HG03342 (cell line): ENCODE data around the gene SLC22A12.
"Not testable (repeated sequence)": the region's sequence is repeated elsewhere in the genome, so short reads cannot be mapped to it uniquely, and the experiment has no call there.

ENCODE experiments used
- ATAC-seq: cut with Tn5 transposase; IDR thresholded peaks from one replicate; pipeline ENCODE4 v1.9.1; 2021; ENCODE audit warnings: mild to moderate bottlenecking, moderate library complexity; ENCODE audit not compliant: unreplicated experiment

SLC22A12 gene

DNA sequence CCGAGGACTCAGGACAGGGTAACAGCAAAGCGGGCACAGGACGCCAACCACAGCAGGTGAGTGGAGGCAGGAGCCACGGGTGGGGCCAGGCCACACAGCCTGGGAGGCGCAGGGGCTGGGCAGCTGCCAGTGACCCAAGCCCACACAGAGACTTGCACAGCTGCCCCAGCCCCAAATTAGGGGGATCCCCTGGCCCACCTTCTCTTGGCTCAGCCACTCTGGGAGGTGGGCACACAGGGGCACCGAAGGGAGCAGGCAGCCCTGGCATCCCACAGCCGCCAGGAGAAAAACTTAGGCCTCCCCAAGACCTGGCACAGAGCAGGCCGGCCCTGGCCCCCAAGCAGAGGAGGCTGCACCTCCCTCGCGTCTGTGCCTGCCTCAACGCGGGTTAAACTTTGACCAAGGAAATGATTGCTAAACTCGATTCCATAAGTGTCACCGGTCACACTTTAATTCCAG lies at the start of gene SLC22A12:
SLC22A12 (plus strand) TSS at position 458 of the 459 bp plus-strand sequence. CDS start 337 bp downstream, outside the sequence.
- ATAC-seq, result no peak

DNA sequence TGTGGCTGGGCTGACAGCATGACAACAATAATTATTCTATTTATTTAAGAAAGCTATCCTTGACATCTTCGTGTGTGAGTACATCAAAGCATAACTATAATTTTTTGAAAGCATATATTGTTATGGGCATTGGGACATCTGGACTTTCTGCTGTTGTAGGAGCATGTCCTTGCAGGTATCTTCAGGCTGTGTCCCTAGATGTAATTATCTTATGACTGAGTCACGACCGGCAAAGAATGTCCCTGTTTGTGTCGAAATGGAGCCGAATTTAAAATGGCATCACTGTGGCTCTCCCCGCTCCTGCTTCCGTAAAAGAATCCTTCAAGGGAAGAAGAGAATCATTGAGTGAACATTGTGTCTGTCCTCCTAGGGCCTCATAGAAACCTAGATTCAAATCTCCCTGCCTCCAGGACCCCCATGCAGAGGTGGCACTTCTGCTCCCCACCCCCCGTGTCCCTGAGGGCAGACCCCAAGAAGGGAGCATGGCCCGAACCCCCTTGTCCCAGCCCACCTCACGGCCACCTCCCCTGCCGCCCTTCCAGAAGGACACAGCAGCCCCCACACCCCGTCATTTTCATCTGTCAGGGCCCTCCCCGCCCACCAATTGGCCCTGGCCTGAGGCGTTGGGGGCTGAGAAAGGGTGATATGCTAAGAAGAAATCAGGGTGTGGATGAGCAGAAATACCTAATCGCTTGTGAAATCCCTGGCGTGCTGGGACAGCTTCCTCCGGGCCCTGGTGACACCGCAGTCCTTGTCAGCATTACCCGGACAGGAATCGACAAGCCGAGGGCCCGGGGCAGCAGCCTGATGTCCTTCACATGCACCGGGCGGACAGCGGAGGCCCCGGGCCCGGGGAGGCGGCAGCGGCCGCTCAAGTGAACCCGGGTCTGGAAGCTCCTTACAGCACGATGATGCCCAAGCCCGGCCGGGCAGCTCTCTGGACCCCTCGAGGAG lies 48.6 kb upstream of the SLC22A12 start:
- ATAC-seq, result no peak

- no peak for ATAC-seq
These were observed 47.2 kb upstream of the SLC22A12 start for GRCh38 chr11:64543818-64544217.

DNA sequence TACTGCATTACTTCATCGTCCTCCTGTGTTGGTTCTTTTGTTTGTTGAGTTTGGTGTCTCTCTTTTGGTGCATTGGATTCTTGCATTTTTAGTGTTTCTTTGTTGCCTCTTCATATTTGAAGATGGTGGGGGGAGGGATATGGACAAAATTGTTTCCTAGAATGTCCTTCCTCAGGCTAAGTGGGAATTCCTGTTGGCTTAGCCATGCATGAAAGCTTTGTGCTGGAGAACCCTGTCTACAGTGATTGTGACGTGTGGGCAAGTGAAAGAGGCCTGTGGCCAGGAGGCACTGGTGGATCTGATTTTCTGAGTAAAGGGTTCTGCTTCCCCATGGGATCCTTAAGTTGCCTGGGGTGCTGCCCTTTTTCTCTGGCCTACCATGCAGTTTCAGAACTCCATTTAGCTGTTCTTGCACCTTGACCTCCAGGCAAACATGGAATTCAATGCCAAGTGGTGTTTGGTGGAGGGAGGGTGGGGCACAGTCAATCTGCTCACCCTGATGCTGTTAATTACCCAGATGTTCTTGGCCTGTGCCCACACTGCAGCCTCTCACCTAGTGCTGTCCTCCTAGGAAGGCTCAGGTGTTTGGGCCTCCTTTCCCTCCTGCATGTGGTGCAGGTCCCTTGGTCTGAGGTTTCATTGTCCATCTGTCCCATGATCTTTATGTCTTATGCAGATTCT lies 46.3 kb upstream of the SLC22A12 start:
- ATAC-seq, result no peak

GRCh38 chr11:64545619-64546018 lies 45.4 kb upstream of the SLC22A12 start:
- ATAC-seq, result no peak

DNA sequence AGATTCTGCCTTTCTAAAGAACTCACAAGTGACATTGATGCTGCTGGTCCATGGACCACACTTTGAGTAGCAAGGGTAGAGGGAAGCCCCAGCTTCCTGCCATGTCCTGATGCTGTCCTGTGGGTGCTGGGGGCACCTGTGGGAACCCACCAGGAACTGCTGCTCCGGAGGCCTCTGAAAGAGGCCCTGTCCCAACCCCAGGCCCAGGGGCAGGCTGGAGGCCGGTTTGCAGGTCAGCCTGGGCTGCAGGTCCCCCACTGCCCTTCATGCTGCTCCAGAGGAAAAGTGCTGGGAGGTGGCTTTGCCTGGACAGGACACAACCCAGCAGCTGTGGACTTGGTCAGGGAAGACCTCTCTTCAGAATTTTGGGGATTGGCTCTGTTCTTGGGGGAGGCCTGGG lies 44.8 kb upstream of the SLC22A12 start:
- no peak for ATAC-seq

- ATAC-seq, result no peak
These were observed 44.4 kb upstream of the SLC22A12 start for GRCh38 chr11:64546600-64546999.

DNA sequence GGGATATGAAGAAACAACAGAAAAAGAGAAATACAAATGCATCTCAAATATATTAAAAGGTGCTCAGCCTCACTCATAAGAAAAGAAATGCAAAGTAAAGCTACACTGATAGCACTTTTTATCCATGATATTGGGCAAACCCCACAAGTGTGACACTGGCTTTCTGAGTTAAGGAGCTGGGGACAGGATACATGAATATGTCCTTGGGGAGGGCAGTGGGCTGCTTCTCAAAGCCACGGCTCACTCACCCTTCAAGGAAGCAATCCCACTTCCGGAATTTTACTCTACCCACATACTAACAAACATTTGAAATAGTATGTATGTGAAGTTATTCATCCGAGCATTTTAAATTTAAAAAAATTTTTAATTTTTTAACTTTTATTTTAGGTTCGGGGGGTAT lies 41.1 kb upstream of the SLC22A12 start:
- no peak for ATAC-seq

DNA sequence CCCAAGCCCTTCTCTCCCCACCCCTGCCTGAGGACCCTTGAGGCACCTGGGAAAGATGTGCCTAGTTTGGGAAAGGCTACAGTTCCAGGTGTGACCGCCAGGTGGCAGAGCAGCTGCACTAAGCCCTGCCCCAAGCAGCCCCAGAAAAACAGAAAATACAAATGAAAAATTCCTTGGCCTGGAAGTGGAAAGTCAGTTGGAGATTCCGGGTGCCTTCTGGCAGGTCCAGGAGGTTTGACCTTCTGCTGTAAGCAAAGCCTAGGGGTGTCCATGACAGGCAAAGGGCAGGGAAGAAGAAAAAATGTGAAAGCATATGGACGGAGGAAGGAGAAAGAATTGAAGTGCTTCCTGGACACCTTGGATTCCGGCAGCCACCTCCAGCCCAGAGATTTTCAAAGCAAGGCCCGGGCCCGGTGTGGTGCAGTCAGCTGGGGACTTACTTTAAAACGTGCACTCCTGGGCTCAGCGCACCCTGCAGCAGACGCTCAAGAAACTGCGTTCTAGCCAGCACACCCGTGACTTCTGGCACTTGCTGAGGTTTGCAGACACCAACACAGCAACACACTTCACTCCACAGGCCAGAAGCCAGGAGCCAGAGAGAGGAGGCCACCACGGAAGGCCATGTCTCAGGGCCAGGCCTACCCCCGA lies 37.3 kb upstream of the SLC22A12 start:
- ATAC-seq, result no peak

- no peak for ATAC-seq
These were observed 34.8 kb upstream of the SLC22A12 start for GRCh38 chr11:64556044-64556720.

DNA sequence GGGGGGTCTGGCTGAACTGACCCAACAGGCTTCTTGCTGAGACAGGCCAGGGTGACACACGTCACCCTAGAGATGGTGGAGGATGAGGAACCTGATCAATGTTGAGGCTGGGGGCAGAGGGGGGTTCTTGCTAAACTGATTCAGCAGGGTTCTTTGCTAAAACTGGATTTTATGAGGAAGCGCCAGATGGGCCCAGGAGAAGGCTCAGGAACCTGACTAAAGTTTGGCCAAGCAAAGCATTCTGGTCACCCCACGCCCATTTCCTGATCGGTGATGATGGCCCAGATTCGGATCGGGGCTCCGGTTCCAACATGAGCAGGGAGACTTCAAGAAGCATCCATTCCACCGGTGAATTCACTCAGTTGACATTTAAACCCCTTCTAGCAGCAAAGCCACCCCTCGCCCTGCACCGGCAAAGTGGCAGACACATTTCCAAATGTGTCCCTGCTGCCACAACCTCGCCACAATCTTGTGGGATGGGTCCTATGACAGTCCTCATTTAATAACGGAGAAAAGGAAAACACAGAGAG lies 34.2 kb upstream of the SLC22A12 start:
- no peak for ATAC-seq

- no peak for ATAC-seq
These were observed 32.8 kb upstream of the SLC22A12 start for GRCh38 chr11:64558065-64558745.

- ATAC-seq, result no peak
These were observed 32.2 kb upstream of the SLC22A12 start for GRCh38 chr11:64558869-64559268.

- ATAC-seq, result no peak
These were observed 31.5 kb upstream of the SLC22A12 start for GRCh38 chr11:64559351-64560138.

- ATAC-seq, result no peak
These were observed 30.8 kb upstream of the SLC22A12 start for GRCh38 chr11:64560139-64560771.

- ATAC-seq, result no peak
These were observed 30.1 kb upstream of the SLC22A12 start for GRCh38 chr11:64560941-64561340.

DNA sequence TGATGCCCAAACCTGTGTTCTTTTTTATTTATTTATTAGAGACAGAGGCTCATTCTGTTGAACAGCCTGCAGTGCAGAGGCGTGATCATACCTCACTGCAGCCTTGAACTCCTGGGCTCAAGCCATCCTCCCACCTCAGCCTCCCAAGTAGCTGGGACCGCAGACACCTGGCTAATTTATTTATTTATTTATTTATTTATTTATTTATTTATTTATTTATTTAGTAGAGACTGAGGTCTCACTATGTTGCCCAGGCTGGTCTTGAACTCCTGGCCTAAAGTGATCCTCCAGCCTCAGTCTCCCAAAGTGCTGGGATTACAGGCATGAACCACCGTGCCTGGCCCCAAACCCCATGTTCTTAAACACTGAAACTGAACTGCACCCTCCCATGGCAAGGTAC lies 29.6 kb upstream of the SLC22A12 start:
- ATAC-seq, result not testable (repeated sequence)

DNA sequence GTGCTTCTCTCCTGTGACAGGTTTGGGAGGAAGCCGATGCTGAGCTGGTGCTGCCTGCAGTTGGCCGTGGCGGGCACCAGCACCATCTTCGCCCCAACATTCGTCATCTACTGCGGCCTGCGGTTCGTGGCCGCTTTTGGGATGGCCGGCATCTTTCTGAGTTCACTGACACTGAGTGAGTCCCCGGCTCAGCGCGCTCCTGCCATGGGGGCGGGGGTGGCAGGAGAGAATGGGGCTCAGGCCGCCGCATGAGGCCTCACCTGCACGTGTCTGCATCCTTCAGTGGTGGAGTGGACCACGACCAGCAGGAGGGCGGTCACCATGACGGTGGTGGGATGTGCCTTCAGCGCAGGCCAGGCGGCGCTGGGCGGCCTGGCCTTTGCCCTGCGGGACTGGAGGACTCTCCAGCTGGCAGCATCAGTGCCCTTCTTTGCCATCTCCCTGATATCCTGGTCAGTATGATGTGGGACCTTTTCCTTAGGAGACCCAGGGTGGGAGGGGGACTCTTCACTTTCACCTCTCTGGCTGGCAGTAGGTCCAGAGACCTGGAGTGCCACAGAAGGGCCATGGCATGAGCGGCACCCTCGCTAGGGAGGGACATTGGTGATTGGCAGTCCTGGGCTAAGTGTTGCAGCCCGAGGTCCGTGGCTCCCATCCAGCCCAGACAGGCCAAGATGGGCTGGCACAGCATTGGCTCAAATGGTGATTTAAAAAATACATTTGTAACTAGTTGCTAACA lies 28.9 kb upstream of the SLC22A12 start:
- ATAC-seq, result no peak
